Body of pancreas (tissue), 4 donors: ENCODE measurements around the gene GART. TPM values are rescaled to one million over a fixed set of nuclear protein-coding genes. Genes with fewer than 3 reads are reported as not detected.

ENCODE experiments used
- ATAC-seq: fragments of 150-250 bp; one replicate; pipeline ENCODE4 v1.9.1; 2016
- DNase-seq, 4 donors: peaks; one replicate each; pipeline ENCODE4 v3.0.0-alpha.2; 2019
- H3K27ac ChIP-seq, 4 donors: fragments of 200-600 bp; sonication (generic); 1 replicate in 3 of 4; 2 replicates in 1 of 4; pipeline versions ENCODE4 v1.5.1 to v1.6.1; 2016 to 2019; ENCODE audit warnings: mild to moderate bottlenecking in 1 of 4, mixed read lengths in 1 of 4, moderate library complexity in 1 of 4
- H3K27me3 ChIP-seq, 2 donors: fragments of 200-600 bp; sonication (generic); one replicate each; pipeline ENCODE4 v1.6.0; 2016; ENCODE audit warnings: mild to moderate bottlenecking in 1 of 2
- H3K36me3 ChIP-seq, 2 donors: fragments of 200-600 bp; sonication (generic); replicated peaks in 1 of 2; 2 replicates each; pipeline ENCODE4 v1.5.1; 2016; ENCODE audit warnings: low read depth in 2 of 2; ENCODE audit not compliant: insufficient read depth in 1 of 2
- H3K4me1 ChIP-seq: fragments of 200-600 bp; sonication (generic); one replicate; pipeline ENCODE4 v1.6.0; 2016
- H3K4me3 ChIP-seq, 2 donors: fragments of 200-600 bp; sonication (generic); 1 replicate in 1 of 2; 2 replicates in 1 of 2; pipeline ENCODE4 v1.5.1; 2016 to 2019
- H3K9me3 ChIP-seq, 3 donors: fragments of 200-600 bp; sonication (generic); 1 replicate in 2 of 3; 2 replicates in 1 of 3; pipeline ENCODE4 v1.5.1; 2016
- POLR2A ChIP-seq, 3 donors: fragments of 450-650 bp; IDR thresholded peaks; one replicate each; pipeline ENCODE4 v1.6.1; 2016; ENCODE audit warnings: antibody characterized with exemption in 3 of 3, mild to moderate bottlenecking in 2 of 3
- WGBS, 2 donors: methylation state at CpG; one replicate each; pipeline ENCODE4 v1.1.5; 2017; 5-methylcytosine and 5-hydroxymethylcytosine counted together
- intact Hi-C: fragments of 100-400 bp; cut with DNase I; formaldehyde crosslinking; loops from one replicate; pipeline ENCODE4 v1.15.1; 2023
- total RNA-seq, 2 donors: library from RNA; depleted of rRNA; stranded (reverse); fragments of >200 nt; gene quantifications; one replicate each; pipeline ENCODE4 v1.1.0, GENCODE V29; 2016
- TF ChIP-seq, protein P1 (sequence below), 7 experiments: fragments of 450-650 bp in 4 of 7; fragments of 200-600 bp in 3 of 7; sonication (generic) in 3 of 7; IDR thresholded peaks; one replicate each; pipeline ENCODE4 v1.5.1; 2016 to 2019; ENCODE audit warnings: antibody characterized with exemption in 7 of 7

GART gene
- total RNA-seq, 2 donors from 2014 or later: 36.3 to 62.0 TPM

DNA sequence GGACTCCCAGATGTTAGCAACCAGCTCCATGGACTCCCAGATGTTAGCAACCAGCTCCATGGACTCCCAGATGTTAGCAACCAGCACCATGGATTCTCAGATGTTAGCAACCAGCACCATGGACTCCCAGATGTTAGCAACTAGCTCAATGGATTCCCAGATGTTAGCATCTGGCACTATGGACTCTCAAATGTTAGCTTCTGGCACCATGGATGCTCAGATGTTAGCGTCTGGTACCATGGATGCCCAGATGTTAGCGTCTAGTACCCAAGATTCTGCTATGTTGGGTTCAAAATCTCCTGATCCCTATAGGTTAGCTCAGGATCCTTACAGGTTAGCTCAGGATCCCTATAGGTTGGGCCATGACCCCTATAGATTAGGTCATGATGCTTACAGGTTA, 9.7 kb upstream of the GART start:
- no peak for ATAC-seq
- no peak for DNase-seq
- Histone ChIP-seq H3K4me3 (no peak overlapping the region), H3K27ac (no peak overlapping the region), H3K36me3 (peaks cover 20 to 52% of the 10 kb centered on the region in 2 donors), H3K27me3 (no peaks in the 10 kb centered on the region), H3K4me1 (peaks cover 6% of the 10 kb centered on the region), H3K9me3 (no peaks in the 10 kb centered on the region)
- 94% methylated on average over 2 of the region's 2 CpGs; no CpG with 5 or more reads in 1 of the 2 donors for WGBS, 2 donors
- TF ChIP-seq, protein P1, sequence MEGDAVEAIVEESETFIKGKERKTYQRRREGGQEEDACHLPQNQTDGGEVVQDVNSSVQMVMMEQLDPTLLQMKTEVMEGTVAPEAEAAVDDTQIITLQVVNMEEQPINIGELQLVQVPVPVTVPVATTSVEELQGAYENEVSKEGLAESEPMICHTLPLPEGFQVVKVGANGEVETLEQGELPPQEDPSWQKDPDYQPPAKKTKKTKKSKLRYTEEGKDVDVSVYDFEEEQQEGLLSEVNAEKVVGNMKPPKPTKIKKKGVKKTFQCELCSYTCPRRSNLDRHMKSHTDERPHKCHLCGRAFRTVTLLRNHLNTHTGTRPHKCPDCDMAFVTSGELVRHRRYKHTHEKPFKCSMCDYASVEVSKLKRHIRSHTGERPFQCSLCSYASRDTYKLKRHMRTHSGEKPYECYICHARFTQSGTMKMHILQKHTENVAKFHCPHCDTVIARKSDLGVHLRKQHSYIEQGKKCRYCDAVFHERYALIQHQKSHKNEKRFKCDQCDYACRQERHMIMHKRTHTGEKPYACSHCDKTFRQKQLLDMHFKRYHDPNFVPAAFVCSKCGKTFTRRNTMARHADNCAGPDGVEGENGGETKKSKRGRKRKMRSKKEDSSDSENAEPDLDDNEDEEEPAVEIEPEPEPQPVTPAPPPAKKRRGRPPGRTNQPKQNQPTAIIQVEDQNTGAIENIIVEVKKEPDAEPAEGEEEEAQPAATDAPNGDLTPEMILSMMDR (IDR thresholded peaks at IDR 0.05): no peak
- TF ChIP-seq POLR2A (IDR thresholded peaks at IDR 0.05): no peak
- intact Hi-C loops: no loop called here

DNA sequence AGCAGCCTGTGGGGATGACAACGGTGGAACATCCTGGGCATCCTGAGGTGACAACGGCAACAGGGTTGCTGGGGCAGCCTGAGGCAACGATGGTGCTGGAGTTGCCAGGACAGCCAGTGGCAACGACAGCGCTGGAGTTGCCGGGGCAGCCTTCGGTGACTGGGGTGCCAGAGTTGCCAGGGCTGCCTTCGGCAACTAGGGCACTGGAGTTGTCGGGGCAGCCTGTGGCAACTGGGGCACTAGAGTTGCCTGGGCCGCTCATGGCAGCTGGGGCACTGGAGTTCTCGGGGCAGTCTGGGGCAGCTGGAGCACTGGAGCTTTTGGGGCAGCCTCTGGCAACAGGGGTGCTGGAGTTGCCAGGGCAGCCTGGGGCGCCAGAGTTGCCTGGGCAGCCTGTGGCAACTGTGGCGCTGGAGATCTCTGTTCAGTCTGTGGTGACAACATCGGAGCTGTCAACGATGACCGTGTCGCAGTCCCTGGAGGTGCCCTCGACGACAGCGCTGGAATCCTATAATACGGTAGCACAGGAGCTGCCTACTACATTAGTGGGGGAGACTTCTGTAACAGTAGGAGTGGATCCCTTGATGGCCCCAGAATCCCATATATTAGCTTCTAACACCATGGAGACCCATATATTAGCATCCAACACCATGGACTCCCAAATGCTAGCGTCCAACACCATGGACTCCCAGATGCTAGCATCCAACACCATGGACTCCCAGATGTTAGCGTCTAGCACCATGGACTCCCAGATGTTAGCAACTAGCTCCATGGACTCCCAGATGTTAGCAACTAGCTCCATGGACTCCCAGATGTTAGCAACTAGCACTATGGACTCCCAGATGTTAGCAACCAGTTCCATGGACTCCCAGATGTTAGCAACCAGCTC, 9.1 kb upstream of the GART start:
- no peaks in the 10 kb centered on the region for H3K27me3 ChIP-seq
- H3K9me3 ChIP-seq: no peaks in the 10 kb centered on the region
- H3K4me1 ChIP-seq: peaks cover 4% of the 10 kb centered on the region
- intact Hi-C loops: no loop called here
- ATAC-seq (no peak), DNase-seq (no peak)
- H3K27ac ChIP-seq: no peak overlapping the region
- no peak overlapping the region for H3K4me3 ChIP-seq
- 95 to 100% methylated on average over 12 to 21 of the region's 23 CpGs for WGBS, 2 donors
- peaks cover 20 to 52% of the 10 kb centered on the region in 2 donors for H3K36me3 ChIP-seq
- TF ChIP-seq, protein P1 (IDR thresholded peaks at IDR 0.05): no peak
- TF ChIP-seq POLR2A (IDR thresholded peaks at IDR 0.05): no peak

DNA sequence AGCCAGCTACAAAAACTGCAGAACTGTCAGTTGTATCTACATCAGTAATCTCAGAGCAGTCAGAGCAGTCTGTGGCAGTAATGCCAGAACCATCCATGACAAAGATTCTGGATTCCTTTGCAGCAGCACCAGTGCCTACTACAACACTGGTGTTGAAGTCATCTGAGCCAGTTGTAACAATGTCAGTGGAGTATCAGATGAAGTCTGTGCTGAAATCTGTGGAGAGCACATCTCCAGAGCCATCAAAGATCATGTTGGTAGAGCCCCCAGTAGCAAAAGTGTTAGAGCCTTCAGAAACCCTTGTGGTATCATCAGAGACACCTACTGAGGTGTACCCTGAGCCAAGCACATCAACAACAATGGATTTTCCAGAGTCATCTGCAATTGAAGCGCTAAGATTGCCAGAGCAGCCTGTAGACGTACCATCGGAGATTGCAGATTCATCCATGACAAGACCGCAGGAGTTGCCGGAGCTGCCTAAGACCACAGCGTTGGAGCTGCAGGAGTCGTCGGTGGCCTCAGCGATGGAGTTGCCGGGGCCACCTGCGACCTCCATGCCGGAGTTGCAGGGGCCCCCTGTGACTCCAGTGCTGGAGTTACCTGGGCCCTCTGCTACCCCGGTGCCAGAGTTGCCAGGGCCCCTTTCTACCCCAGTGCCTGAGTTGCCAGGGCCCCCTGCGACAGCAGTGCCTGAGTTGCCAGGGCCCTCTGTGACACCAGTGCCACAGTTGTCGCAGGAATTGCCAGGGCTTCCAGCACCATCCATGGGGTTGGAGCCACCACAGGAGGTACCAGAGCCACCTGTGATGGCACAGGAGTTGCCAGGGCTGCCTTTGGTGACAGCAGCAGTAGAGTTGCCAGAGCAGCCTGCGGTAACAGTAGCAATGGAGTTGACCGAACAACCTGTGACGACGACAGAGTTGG, 8.2 kb upstream of the GART start:
- no peaks in the 10 kb centered on the region for H3K9me3 ChIP-seq
- H3K36me3 ChIP-seq: peaks cover 20 to 52% of the 10 kb centered on the region in 2 donors
- no peaks in the 10 kb centered on the region for H3K27me3 ChIP-seq
- TF ChIP-seq POLR2A (IDR thresholded peaks at IDR 0.05): no peak
- TF ChIP-seq, protein P1 (IDR thresholded peaks at IDR 0.05): no peak
- ATAC-seq (no peak), DNase-seq (no peak)
- intact Hi-C loops: no loop called here
- peaks cover 11% of the 10 kb centered on the region for H3K4me1 ChIP-seq
- H3K27ac ChIP-seq: no peak overlapping the region
- WGBS, 2 donors: 94 to 96% methylated on average over 14 to 19 of the region's 19 CpGs
- no peak overlapping the region for H3K4me3 ChIP-seq

DNA sequence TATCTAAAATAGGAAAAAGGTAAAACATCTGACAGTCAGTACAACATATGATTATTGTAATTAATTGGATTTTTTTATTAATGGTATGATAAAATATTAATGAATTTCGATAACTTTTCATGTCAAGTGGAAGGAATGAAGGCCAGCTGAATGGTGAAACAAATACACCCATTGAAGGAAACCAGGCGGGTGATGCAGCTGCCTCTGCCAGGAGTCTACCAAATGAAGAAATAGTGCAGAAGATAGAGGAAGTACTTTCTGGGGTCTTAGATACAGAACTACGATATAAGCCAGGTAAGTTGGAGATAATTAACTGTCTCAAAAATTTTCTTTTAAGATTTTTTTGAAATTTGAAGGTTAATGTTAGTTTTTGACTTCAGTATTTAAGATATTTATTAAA, 4.2 kb upstream of the GART start:
- Histone ChIP-seq H3K4me3 (no peak overlapping the region), H3K27me3 (no peaks in the 10 kb centered on the region), H3K36me3 (peaks cover 13 to 17% of the 10 kb centered on the region in 2 donors), H3K9me3 (no peaks in the 10 kb centered on the region), H3K27ac (no peak overlapping the region), H3K4me1 (peaks cover 20% of the 10 kb centered on the region)
- 39 to 40% methylated on average over 3 of the region's 3 CpGs for WGBS, 2 donors
- TF ChIP-seq, protein P1 (IDR thresholded peaks at IDR 0.05): no peak
- no peak for TF ChIP-seq POLR2A (IDR thresholded peaks at IDR 0.05)
- intact Hi-C loops: no loop called here
- no peak for ATAC-seq
- no peak for DNase-seq
